GM23248 (cell line): ENCODE data around the gene R3HDM2.

ENCODE experiments used
- EZH2 ChIP-seq: fragments of 200-600 bp; sonication (generic); IDR thresholded peaks from 2 replicates; pipeline ENCODE4 v1.6.1; 2018; ENCODE audit warnings: antibody characterized with exemption, mild to moderate bottlenecking; ENCODE audit not compliant: insufficient read depth, poor library complexity, severe bottlenecking
- EZH2phosphoT487 ChIP-seq: fragments of 200-600 bp; sonication (generic); IDR thresholded peaks from 2 replicates; pipeline ENCODE4 v1.6.1; 2018; ENCODE audit warnings: antibody characterized with exemption, moderate library complexity, mild to moderate bottlenecking, low read depth; ENCODE audit not compliant: insufficient read depth

DNA sequence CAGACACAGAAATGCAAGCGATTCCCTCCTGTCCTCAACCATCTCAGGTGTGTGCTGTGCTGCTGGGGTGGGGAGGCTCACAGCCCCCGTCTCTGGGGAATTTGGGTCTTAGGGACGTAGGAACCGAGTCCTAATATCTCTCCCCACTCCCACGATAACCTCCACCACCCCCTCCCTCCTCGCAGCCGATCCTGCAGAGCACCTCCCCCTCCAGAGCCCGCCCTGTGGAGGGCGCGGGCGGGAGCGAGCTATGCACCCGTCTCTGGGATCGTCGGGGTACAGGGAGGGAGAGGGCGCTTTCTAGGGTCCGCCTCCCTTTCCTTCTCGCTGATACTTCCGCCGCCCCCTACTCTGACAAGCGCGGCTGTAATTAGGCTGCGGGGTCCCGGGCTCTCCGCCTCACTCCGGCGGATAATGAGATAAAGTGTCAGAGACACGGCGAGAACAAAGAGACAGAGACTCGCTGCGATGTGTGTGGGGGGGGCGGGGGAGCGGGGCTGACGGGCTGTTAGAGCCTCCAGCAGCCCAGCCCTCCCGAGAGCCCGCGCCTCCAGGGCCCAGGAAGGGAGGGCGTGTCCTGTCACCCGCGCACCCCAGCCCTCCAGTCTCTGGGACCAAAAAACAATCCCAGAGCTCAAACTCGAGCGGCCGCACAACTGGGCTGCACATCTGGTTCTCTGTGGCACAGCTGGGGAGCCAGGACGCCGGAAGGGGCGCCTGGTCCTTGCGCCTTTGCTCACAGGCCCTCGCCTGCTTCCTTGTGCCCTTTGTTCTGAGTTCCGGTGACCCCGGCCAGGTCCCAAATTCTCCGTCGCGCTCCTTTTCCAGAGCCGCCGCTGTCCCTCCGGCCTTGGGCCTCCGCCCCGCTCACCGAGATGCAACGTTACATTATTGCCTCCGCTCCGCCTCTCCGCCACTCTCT, 192.7 kb downstream of the R3HDM2 start:
- no peak for TF ChIP-seq EZH2
- no peak for TF ChIP-seq EZH2phosphoT487
